Measurements from ENCODE around the gene PIP4K2A. TPM values are rescaled to one million over a fixed set of nuclear protein-coding genes. Genes with fewer than 3 reads are reported as not detected.

PIP4K2A gene
- total and polyA plus RNA-seq, 4 donors: 7.3 to 42.2 (median 27.6) TPM

DNA sequence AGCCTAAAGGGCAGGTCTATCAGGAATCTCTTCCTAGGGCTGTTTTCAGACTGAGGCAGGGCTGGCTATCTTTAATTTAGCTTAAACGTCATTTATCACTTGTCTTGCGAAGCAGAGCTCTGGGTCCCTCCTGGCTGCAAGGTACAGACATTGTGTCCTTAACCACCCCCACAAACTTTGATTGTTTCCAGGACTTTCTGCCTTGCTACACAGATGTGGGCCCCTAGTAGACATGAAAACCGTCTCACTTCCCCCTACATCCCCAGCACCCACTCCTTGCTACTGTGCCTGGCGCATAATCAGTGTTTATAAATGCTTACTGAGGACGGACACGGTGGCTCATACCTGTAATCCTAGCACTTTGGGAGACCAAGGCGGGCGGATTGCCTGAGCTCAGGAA lies 54.5 kb downstream of the PIP4K2A start:
- TF ChIP-seq, protein P1, sequence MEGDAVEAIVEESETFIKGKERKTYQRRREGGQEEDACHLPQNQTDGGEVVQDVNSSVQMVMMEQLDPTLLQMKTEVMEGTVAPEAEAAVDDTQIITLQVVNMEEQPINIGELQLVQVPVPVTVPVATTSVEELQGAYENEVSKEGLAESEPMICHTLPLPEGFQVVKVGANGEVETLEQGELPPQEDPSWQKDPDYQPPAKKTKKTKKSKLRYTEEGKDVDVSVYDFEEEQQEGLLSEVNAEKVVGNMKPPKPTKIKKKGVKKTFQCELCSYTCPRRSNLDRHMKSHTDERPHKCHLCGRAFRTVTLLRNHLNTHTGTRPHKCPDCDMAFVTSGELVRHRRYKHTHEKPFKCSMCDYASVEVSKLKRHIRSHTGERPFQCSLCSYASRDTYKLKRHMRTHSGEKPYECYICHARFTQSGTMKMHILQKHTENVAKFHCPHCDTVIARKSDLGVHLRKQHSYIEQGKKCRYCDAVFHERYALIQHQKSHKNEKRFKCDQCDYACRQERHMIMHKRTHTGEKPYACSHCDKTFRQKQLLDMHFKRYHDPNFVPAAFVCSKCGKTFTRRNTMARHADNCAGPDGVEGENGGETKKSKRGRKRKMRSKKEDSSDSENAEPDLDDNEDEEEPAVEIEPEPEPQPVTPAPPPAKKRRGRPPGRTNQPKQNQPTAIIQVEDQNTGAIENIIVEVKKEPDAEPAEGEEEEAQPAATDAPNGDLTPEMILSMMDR (IDR thresholded peaks at IDR 0.05; ENCODE audit: control extremely low read depth, extremely low read depth): no peak
- WGBS, 2 donors: 87 to 98% methylated on average over 8 of the region's 8 CpGs
- H3K9me3 ChIP-seq (ENCODE audit: control insufficient read depth in 4 of 4, insufficient read depth in 3 of 4, low read length in 3 of 4): no peaks in the 10 kb centered on the region

DNA sequence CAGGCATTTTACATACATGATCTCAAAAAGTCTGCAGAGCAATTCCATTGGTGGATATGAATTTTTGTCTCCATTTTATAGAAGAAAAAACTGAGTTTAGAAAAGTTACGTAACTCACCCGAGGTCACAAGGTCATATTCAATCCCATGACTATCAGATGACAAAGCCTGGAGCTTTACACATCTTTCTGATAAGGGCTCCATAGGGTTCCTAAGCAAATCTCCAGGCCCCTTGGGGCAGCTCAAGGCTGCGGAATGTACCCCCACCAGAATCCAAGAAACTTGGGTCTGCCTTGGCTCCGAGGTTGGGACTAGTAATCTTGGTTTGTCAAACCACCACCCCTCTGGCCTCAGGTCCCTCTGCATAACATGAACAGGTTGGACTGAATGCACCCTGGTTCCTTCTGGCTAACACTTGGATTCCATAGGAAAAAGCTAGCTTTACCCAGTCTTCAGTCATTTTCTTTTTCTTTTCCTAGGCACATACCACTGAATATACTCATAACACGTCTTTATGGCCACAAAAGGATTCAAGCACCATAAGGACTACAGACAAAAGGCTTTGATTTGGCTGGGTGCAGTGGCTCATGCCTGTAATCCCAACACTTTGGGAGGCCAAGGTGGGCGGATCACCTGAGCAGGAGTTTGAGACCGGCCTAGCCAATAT lies 55.5 kb downstream of the PIP4K2A start:
- Histone ChIP-seq H3K36me3 (ENCODE audit: control insufficient read depth in 4 of 4, insufficient read depth in 4 of 4, low read length in 4 of 4) (no peaks in the 10 kb centered on the region), H3K4me1 (ENCODE audit: control insufficient read depth in 5 of 5, insufficient read depth in 5 of 5, low read length in 5 of 5) (peaks cover 0 to 52% (median 5%) of the 10 kb centered on the region in 5 donors), H3K27me3 (ENCODE audit: control insufficient read depth in 3 of 3, insufficient read depth in 3 of 3, low read length in 2 of 3) (no peaks in the 10 kb centered on the region), H3K9me3 (ENCODE audit: control insufficient read depth in 4 of 4, insufficient read depth in 3 of 4, low read length in 3 of 4) (no peaks in the 10 kb centered on the region), H3K9ac (ENCODE audit: insufficient read depth in 1 of 2, low read length in 2 of 2) (no peak overlapping the region), H3K4me3 (no peak overlapping the region), H3K27ac (ENCODE audit: low read depth in 1 of 2, low read length in 1 of 2) (no peak overlapping the region)
- TF ChIP-seq, protein P1 (IDR thresholded peaks at IDR 0.05; ENCODE audit: control extremely low read depth, extremely low read depth): no peak
- DNase-seq (no peak), ATAC-seq (ENCODE audit: insufficient read depth, low FRiP score) (no peak)
- WGBS, 2 donors: 94% methylated on average over 7 of the region's 7 CpGs

More for the DNA sequence above, 54.5 kb downstream of the PIP4K2A start:
- no peaks in the 10 kb centered on the region for H3K27me3 ChIP-seq (ENCODE audit: control insufficient read depth in 3 of 3, insufficient read depth in 3 of 3, low read length in 2 of 3)
- H3K36me3 ChIP-seq (ENCODE audit: control insufficient read depth in 4 of 4, insufficient read depth in 4 of 4, low read length in 4 of 4): no peaks in the 10 kb centered on the region
- no peak for DNase-seq
- H3K9ac ChIP-seq (ENCODE audit: insufficient read depth in 1 of 2, low read length in 2 of 2): no peak overlapping the region
- H3K4me3 ChIP-seq: no peak overlapping the region
- H3K27ac ChIP-seq (ENCODE audit: low read depth in 1 of 2, low read length in 1 of 2): no peak overlapping the region
- ATAC-seq (ENCODE audit: insufficient read depth, low FRiP score): no peak
- peaks cover 0 to 52% (median 5%) of the 10 kb centered on the region in 5 donors for H3K4me1 ChIP-seq (ENCODE audit: control insufficient read depth in 5 of 5, insufficient read depth in 5 of 5, low read length in 5 of 5)

GRCh38 chr10:22657566-22658225 lies 56.7 kb downstream of the PIP4K2A start:
- peak in 2 of 3 donors; percentile 40 to 45 for DNase-seq
- H3K4me1 ChIP-seq (ENCODE audit: control insufficient read depth in 5 of 5, insufficient read depth in 5 of 5, low read length in 5 of 5): peaks cover 0 to 46% (median 9%) of the 10 kb centered on the region in 5 donors
- H3K4me3 ChIP-seq: no peak overlapping the region
- WGBS, 2 donors: 46 to 49% methylated on average over 5 of the region's 5 CpGs
- H3K36me3 ChIP-seq (ENCODE audit: control insufficient read depth in 4 of 4, insufficient read depth in 4 of 4, low read length in 4 of 4): peaks cover 0 to 1% (median 0%) of the 10 kb centered on the region in 4 donors
- no peaks in the 10 kb centered on the region for H3K9me3 ChIP-seq (ENCODE audit: control insufficient read depth in 4 of 4, insufficient read depth in 3 of 4, low read length in 3 of 4)
- TF ChIP-seq, protein P1 (IDR thresholded peaks at IDR 0.05; ENCODE audit: control extremely low read depth, extremely low read depth): no peak
- H3K27ac ChIP-seq (ENCODE audit: low read depth in 1 of 2, low read length in 1 of 2): no peak overlapping the region
- ATAC-seq (ENCODE audit: insufficient read depth, low FRiP score): no peak
- no peaks in the 10 kb centered on the region for H3K27me3 ChIP-seq (ENCODE audit: control insufficient read depth in 3 of 3, insufficient read depth in 3 of 3, low read length in 2 of 3)
- no peak overlapping the region for H3K9ac ChIP-seq (ENCODE audit: insufficient read depth in 1 of 2, low read length in 2 of 2)

Measured in lung (tissue), 12 donors.